Osteoblast (primary cell): ENCODE results near the gene PHACTR1. TPM values are rescaled to one million over a fixed set of nuclear protein-coding genes. Genes with fewer than 3 reads are reported as not detected.

Experiments used
- DNase-seq: peaks from one replicate; pipeline ENCODE4 v3.0.0; 2011; ENCODE audit warnings: low spot score, mixed read lengths; ENCODE audit not compliant: insufficient read length; ENCODE audit errors: missing footprints
- H2AFZ ChIP-seq: 2 replicates; pipeline ENCODE4 v1.6.0; 2011; ENCODE audit warnings: mild to moderate bottlenecking, low read length
- H3K27ac ChIP-seq: 2 replicates; pipeline ENCODE4 v1.5.1; 2011; ENCODE audit warnings: mild to moderate bottlenecking, low read depth, low read length, moderate library complexity
- H3K27me3 ChIP-seq: 2 replicates; pipeline ENCODE4 v1.6.0; 2012; ENCODE audit warnings: mild to moderate bottlenecking, control low read depth, inconsistent platforms, low read length, moderate library complexity; ENCODE audit not compliant: insufficient read depth
- H3K36me3 ChIP-seq: 2 replicates; pipeline ENCODE4 v1.5.1; 2011; ENCODE audit warnings: mild to moderate bottlenecking, low read length, control low read depth, moderate library complexity; ENCODE audit not compliant: insufficient read depth
- H3K4me1 ChIP-seq: 2 replicates; pipeline ENCODE4 v1.5.1; 2011; ENCODE audit warnings: mild to moderate bottlenecking, low read length, control low read depth, moderate library complexity; ENCODE audit not compliant: insufficient read depth
- H3K4me2 ChIP-seq: 2 replicates; pipeline ENCODE4 v1.6.0; 2011; ENCODE audit warnings: mild to moderate bottlenecking, low read length; ENCODE audit not compliant: insufficient read depth
- H3K4me3 ChIP-seq: fragments of 200-600 bp; sonication (generic); 3 replicates; pipeline ENCODE4 v1.5.1; 2012; ENCODE audit warnings: mild to moderate bottlenecking, low read length, inconsistent platforms; ENCODE audit not compliant: insufficient read depth
- H3K79me2 ChIP-seq: 2 replicates; pipeline ENCODE4 v1.6.0; 2012; ENCODE audit warnings: mild to moderate bottlenecking, low read length, control low read depth, inconsistent platforms; ENCODE audit not compliant: insufficient read depth
- H3K9me3 ChIP-seq: 2 replicates; pipeline ENCODE4 v1.5.1; 2011; ENCODE audit warnings: low read depth, low read length, control low read depth
- H4K20me1 ChIP-seq: 2 replicates; pipeline ENCODE4 v1.6.0; 2012; ENCODE audit warnings: mild to moderate bottlenecking, low read length, control low read depth; ENCODE audit not compliant: insufficient read depth
- total RNA-seq: library from RNA; depleted of rRNA; stranded (reverse); fragments of >200 nt; gene quantifications from 2 replicates; pipeline ENCODE4 v1.2.3, GENCODE V29; 2012
- TF ChIP-seq, protein P1 (sequence below): IDR thresholded peaks from 2 replicates; pipeline ENCODE4 v1.5.1; 2011; ENCODE audit warnings: mild to moderate bottlenecking, low read depth, low read length, moderate library complexity; ENCODE audit errors: extremely low read depth

Gene PHACTR1
- total RNA-seq, 1 donor, result 0.36 TPM

DNA sequence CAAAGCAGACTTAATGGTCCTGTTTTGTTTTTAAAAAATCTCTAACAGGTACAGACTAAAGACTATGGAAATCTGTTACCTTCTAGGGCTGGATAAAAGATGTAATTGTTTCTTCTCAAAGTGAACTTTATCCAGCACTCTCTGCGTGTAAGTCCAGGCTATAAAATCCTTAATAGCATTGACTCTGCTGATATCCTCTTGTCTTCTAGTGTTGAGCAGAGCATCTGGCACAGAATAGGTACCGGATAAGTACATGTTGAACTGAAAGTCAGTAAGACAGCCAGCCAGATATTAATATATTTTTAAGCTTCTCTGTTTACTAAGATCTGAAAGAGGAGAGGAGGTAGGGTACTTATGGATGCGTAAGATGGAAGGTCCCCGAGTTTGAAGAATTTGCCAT lies 349.5 kb downstream of the PHACTR1 start:
- TF ChIP-seq, protein P1, sequence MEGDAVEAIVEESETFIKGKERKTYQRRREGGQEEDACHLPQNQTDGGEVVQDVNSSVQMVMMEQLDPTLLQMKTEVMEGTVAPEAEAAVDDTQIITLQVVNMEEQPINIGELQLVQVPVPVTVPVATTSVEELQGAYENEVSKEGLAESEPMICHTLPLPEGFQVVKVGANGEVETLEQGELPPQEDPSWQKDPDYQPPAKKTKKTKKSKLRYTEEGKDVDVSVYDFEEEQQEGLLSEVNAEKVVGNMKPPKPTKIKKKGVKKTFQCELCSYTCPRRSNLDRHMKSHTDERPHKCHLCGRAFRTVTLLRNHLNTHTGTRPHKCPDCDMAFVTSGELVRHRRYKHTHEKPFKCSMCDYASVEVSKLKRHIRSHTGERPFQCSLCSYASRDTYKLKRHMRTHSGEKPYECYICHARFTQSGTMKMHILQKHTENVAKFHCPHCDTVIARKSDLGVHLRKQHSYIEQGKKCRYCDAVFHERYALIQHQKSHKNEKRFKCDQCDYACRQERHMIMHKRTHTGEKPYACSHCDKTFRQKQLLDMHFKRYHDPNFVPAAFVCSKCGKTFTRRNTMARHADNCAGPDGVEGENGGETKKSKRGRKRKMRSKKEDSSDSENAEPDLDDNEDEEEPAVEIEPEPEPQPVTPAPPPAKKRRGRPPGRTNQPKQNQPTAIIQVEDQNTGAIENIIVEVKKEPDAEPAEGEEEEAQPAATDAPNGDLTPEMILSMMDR, result no peak
- Histone ChIP-seq H3K9me3 (no peaks in the 10 kb centered on the region), H3K27ac (no peak overlapping the region), H4K20me1 (no peaks in the 10 kb centered on the region), H3K4me3 (no peak overlapping the region), H3K79me2 (no peaks in the 10 kb centered on the region), H3K4me2 (no peak overlapping the region), H3K27me3 (no peaks in the 10 kb centered on the region), H2AFZ (no peak overlapping the region), H3K36me3 (no peaks in the 10 kb centered on the region), H3K4me1 (no peaks in the 10 kb centered on the region)
- DNase-seq, result no peak

DNA sequence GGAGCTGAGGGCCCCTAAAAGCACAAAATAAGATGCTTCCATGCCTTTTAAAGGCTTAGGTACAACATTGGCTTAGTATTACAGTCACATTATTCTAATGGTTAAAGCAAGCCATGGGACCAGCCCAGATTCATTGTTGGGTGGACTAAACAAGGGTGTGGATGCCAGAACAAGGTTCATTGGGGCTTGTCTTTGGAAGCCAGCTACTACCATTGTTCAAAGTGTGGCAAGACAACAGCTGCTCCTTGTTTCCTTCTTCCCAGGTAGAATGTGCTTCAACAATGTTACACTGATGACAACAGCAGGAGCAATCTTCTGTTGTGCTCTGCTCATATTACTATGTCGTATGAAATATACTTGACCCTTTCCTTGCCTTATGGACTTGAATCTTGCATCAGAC lies 350.3 kb downstream of the PHACTR1 start:
- Histone ChIP-seq H3K36me3 (no peaks in the 10 kb centered on the region), H3K27ac (no peak overlapping the region), H3K4me2 (no peak overlapping the region), H3K4me1 (no peaks in the 10 kb centered on the region), H3K9me3 (no peaks in the 10 kb centered on the region), H3K27me3 (no peaks in the 10 kb centered on the region), H2AFZ (no peak overlapping the region), H3K79me2 (no peaks in the 10 kb centered on the region), H4K20me1 (no peaks in the 10 kb centered on the region), H3K4me3 (no peak overlapping the region)
- TF ChIP-seq, protein P1, result no peak
- DNase-seq, result no peak

DNA sequence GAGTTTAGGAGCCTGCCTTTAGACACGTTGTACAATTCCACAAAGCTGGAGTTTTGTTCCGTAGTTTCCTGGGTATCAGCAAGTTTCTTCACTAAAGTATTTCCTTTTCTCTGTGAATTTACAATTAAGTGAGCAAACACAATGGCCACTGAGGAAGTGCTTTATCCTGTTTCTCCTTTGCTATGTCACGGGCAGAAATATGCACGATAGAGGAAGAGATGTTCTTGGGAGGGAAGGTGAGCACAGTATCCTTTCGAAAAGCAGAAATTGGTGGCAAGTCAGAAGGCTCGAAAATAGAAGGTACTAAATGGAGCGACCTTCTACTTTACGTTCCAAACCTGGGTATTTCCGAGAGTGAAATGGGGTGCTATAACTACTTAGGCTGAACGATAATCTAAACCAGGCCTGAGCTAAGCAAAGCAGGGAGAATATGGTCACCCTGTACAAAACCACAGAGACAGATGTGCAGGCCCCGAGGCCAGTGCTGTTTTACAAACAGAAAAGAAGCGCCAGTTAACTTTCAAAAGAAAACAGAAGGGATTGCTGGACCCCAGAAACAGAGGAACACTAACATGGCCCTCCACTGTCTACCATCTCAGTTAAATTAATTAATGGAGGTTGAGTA lies 352.1 kb downstream of the PHACTR1 start:
- Histone ChIP-seq H3K4me2 (no peak overlapping the region), H3K27ac (no peak overlapping the region), H3K36me3 (no peaks in the 10 kb centered on the region), H4K20me1 (no peaks in the 10 kb centered on the region), H2AFZ (no peak overlapping the region), H3K4me3 (no peak overlapping the region), H3K27me3 (no peaks in the 10 kb centered on the region), H3K4me1 (no peaks in the 10 kb centered on the region), H3K9me3 (no peaks in the 10 kb centered on the region), H3K79me2 (no peaks in the 10 kb centered on the region)
- DNase-seq, result no peak
- TF ChIP-seq, protein P1, result no peak

DNA sequence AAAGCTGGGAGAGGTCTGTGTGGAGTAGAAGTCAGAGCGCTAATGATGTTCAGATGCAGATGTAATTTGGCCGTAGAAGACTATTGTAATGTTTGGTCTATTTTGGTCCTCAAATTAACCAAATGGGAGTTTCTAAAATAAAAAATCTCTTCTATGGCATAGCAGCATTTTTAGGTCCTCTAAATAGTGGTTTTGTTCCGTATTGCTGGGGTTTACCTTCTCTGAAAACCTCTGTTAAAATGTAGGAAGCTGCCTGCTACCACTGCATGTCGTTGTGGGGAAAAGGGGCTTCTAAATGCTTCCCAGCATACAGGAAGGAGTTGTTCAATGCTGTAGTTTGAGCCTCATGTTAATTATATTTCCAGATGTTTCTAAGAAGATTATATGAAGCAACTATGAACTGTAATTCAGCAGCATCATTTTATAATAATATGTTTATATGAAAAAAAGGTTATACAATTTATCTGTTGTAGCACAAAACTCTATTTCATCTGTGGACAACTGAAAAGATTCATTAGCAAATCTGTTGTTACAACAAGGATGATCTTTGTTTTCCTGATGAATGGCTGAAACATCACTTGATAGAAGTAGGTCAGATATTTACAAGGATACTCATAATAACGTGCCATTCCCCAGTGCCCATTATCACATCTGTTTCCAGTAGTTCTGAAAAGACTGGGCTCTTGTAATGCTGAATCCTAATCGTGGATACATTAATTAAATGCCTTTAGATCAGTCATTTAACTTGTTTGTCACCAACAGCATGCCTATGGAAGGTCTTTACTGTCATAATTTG lies 355.2 kb downstream of the PHACTR1 start:
- H3K9me3 ChIP-seq, result no peaks in the 10 kb centered on the region
- no peaks in the 10 kb centered on the region for H3K36me3 ChIP-seq
- no peaks in the 10 kb centered on the region for H3K79me2 ChIP-seq
- H3K27me3 ChIP-seq, result no peaks in the 10 kb centered on the region
- no peaks in the 10 kb centered on the region for H3K4me1 ChIP-seq
- no peak overlapping the region for H3K27ac ChIP-seq
- H3K4me3 ChIP-seq, result no peak overlapping the region
- DNase-seq, result no peak
- H4K20me1 ChIP-seq, result no peaks in the 10 kb centered on the region
- no peak overlapping the region for H2AFZ ChIP-seq
- TF ChIP-seq, protein P1, result no peak
- no peak overlapping the region for H3K4me2 ChIP-seq
